ENCODE results near the gene KCNIP1.

KCNIP1 gene

DNA sequence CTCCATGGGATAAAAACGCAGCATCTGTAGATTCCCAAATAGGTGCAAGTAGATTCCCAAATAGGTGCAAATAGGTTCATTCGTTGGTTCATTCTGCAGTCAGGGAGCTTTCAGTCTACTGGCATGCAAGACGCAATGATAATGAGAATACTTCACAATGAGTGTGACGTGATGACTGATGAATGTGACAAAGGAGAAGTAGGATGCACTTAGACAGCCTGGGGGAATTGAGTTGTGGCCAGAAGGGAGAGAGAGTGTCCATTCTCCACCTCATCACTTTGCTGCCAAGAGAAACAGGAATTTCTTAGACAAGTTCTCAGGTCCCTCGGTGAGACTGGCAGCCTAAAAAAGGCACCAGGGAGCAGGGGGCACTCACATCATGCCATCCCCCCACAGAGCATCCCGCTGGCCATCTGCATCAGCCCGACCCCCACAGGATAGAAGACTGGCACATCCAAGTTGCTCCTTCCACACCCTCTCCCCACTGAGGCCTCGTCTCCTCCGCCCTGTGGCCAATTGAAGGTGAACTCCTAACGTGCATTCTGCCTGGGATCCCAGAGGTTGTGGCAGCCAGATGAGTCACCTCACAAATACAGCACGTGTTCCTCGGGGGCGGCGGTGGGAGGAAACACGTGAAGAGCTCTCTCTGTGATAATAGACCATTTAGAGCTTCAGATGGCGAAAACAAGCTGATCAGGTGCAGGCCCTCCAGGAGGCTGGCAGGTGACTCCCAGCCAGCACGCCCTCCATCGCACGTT, 19.9 kb upstream of the KCNIP1 start:
- peak; percentile 20 for DNase-seq (ENCODE audit: low read depth, low spot score)

DNA sequence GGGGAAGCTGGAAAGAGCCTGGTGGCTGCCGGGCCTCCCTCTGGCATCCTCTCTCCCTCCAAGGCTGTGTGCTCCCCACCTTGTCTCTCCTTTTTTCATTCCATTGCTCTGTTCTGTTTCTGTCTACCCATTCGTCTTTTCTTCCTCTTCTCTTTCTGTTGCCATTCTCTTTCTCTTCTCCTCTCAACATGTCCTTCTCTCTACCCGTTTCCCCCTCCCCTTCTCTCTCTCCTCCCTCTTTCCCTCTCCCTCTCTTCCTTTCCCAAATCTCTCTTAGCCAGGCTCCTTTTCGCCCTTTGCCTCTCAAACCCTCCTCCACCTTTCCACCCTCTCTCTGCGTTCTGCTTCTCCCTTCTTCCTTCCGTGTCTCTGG, 19.4 kb upstream of the KCNIP1 start:
- no peak for DNase-seq (ENCODE audit: low read depth, low spot score)

DNA sequence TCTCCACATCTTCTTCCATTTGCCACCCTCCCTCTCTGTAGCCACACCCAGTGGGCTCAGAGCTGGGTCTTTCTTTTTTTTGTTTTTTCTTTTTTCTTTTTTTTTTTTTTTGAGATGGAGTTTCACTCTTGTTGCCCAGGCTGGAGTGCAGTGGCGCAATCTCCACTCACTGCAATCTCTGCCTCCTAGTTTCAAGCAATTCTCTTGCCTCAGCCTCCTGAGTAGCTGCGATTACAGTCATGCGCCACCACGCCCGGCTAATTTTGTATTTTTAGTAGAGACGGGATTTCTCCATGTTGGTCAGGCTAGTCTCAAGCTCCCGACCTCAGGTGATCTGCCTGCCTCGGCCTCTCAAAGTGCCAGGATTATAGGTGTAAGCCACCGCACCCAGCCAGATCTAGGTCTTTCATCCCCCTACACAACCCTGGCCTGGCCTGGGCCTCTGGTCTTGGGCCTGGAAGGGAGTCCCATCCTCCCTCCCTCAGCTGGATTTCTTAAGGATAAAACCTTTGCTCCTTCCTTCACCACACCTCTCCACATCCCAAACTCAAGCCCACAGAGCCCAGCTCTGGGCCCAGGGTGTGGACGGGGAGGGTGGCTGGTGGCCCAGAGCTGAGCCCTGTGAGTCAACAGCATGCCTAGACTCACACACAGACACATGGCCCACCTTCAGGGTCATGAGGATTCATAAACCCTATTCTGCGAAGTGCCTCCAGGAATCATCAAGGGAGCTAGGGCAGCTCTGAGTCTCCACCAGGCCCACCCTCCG, 18.8 kb upstream of the KCNIP1 start:
- DNase-seq (ENCODE audit: low read depth, low spot score), result no peak

DNA sequence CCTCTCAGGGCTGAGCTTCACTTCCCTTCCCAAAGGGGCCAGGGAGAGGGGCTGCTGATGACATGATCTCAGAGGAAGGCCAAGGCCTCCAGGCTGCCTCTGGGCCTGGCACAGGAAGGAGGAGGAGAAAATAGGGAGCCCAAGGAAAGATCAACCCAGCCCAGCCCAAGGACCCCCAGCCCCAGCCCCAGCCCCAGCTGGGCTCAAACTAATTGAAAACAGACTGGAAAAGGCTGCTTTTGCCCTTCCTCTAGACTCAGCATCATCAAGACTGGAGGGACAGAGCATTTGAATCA, 18.3 kb upstream of the KCNIP1 start:
- no peak for DNase-seq (ENCODE audit: low read depth, low spot score)

GRCh38 chr5:170486371-170486770, 17.4 kb upstream of the KCNIP1 start:
- DNase-seq (ENCODE audit: low read depth, low spot score), result no peak

GRCh38 chr5:170488570-170488969, 15.2 kb upstream of the KCNIP1 start:
- DNase-seq (ENCODE audit: low read depth, low spot score), result no peak

DNA sequence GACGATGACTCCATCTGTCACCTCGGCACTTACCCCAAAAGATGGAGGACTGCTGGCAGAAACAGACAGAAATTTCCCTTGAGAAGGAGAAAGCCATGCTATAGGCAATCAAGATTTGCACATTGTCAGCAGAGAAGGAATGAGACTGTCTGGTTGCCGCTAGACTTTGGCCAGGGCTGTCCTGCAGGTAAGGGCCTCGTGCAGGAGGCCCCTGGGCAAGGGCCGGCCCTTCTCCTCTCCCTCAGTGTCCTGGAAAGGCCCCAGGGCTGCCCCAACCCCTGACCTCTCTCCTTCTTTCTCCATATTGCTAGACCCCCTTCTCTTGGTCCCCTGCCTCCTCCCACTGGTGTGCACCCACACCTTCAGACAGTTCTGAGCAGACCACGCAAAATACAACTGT, 14.6 kb upstream of the KCNIP1 start:
- DNase-seq (ENCODE audit: low read depth, low spot score), result no peak

- no peak for DNase-seq (ENCODE audit: low read depth, low spot score)
Measured at GRCh38 chr5:170490381-170490780, 13.4 kb upstream of the KCNIP1 start.

GRCh38 chr5:170491479-170491878, 12.3 kb upstream of the KCNIP1 start:
- DNase-seq (ENCODE audit: low read depth, low spot score), result no peak

DNA sequence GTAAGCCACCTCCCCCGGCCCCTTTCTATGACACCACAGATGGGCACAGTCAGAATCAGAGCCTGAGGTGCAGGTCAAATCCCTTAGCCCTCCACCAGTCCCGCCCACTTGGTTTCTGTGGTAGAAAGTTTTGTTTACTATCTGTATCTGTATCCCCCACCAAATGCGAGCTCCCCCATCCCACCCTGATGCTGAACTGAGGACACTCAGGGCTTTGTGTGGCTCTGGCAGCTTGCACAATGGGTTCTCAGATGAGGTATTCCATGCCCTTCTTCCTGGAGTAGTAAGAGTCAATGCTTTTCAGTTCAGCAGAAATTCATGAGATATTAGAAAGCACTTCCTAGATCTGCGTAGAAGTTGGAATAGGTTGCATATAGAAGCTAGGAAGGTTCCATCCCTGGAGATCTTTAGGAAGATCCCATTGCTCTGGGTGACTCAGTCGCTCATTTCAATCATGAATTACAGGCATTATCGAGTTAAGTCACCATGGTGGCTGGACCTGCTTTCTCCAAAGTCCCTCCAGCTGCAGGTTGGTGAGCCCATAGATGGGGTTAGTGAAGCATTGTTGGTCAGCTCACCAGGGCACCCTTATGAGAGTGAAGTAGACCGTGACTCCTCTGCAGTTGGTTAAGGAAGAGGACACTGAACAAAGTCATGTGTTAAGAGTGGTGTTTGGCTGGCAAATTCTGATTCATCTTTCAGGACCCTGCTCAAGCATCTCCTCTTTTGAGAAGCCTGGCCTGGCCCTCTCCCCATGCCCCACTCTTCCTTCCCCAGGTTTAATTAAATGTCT, 10.6 kb upstream of the KCNIP1 start:
- no peak for DNase-seq (ENCODE audit: low read depth, low spot score)

DNA sequence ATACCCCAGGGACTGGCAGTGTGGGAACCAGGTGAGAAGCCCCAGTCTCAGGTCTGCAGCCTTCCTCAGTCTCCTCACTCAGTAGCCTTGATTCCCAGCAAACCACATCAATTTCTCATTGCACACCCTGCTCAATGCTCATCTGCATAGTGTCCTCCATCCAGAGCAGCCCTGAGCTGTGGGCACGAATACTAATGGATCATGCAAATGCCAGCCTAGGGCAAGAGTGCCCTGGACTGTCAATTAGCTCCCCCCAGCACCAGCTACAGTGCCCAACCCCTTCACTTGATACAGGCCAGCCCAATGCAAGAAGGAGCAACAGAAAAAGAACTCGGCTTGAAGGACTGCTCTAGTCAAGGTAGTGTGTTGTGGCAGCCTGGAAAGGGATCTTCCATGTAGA, 9.8 kb upstream of the KCNIP1 start:
- no peak for DNase-seq (ENCODE audit: low read depth, low spot score)

DNA sequence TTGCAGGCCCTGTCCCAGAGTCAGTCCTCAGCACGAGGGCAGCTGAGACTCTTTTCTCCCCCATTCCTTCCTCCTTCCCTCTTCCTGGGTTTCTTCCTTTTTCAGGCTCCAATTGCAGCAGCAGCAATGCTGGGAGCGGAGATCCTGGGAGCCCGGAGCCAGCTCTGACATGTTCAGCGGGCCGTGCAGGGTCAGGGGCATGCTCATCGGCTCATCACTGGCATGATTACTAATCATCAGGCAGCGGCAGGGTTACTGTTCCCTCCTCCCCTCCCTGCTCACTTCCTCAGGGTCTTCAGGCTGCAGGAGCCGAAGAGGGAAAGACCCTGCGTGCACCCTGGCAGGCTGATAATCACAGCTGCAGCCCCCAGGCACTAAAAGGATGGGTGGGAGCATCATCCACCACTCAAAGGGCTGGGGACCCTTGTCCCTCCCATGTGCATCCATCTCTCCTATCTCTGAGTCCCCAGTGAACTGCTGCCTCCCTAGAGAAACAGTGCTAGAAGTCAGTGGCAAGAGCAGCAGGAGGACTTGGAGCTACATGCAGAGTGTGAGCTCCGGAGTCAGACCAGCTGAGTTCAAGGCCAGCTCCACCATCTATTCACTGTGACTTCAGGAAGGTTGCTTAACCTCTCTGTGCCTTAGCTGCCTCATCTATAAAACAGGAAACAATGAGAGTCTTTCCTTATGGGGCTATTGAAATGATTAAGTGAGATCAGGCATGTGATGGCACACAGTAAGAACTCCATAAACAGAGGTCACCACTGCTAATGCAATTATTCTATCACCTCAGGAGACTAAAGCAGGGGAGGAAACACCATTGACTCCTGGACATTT, 7.8 kb upstream of the KCNIP1 start:
- DNase-seq (ENCODE audit: low read depth, low spot score), result no peak

- DNase-seq (ENCODE audit: low read depth, low spot score), result no peak
Measured at GRCh38 chr5:170496662-170497028, 7.2 kb upstream of the KCNIP1 start.

- no peak for DNase-seq (ENCODE audit: low read depth, low spot score)
Measured at GRCh38 chr5:170497311-170498038, 6.3 kb upstream of the KCNIP1 start.

GRCh38 chr5:170498811-170499351, 4.9 kb upstream of the KCNIP1 start:
- no peak for DNase-seq (ENCODE audit: low read depth, low spot score)

- DNase-seq (ENCODE audit: low read depth, low spot score), result no peak
Measured at GRCh38 chr5:170499621-170500020, 4.2 kb upstream of the KCNIP1 start.

- DNase-seq (ENCODE audit: low read depth, low spot score), result no peak
Measured at GRCh38 chr5:170501361-170501760, 2.5 kb upstream of the KCNIP1 start.

- no peak for DNase-seq (ENCODE audit: low read depth, low spot score)
Measured at GRCh38 chr5:170501931-170502330, 1.9 kb upstream of the KCNIP1 start.

GRCh38 chr5:170504616-170505266, 921 bp downstream of the KCNIP1 start:
- no peak for DNase-seq (ENCODE audit: low read depth, low spot score)

- DNase-seq (ENCODE audit: low read depth, low spot score), result no peak
Measured at GRCh38 chr5:170508036-170508435, 4.2 kb downstream of the KCNIP1 start.

All from ELF-1 (cell line).